Breast epithelium (tissue), 4 donors: ENCODE measurements around the gene PSMA8. TPM values are rescaled to one million over a fixed set of nuclear protein-coding genes. Genes with fewer than 3 reads are reported as not detected.

Experiments used
- DNase-seq, 2 donors: peaks; one replicate each; pipeline ENCODE4 v3.0.0-alpha.2; 2019; ENCODE audit warnings: low spot score in 2 of 2
- H3K27ac ChIP-seq, 2 donors: fragments of 200-600 bp; sonication (generic) in 1 of 2; one replicate each; pipeline ENCODE4 v1.5.1; 2016 to 2019; ENCODE audit warnings: mild to moderate bottlenecking in 1 of 2
- H3K27me3 ChIP-seq, 2 donors: fragments of 200-600 bp; sonication (generic) in 1 of 2; one replicate each; pipeline versions ENCODE4 v1.5.1 to v1.6.0; 2017 to 2019; ENCODE audit warnings: control low read depth in 1 of 2, mild to moderate bottlenecking in 1 of 2
- H3K36me3 ChIP-seq: fragments of 200-600 bp; one replicate; pipeline ENCODE4 v1.5.1; 2019
- H3K4me1 ChIP-seq, 2 donors: fragments of 200-600 bp; sonication (generic); one replicate each; pipeline ENCODE4 v1.5.1; 2016 to 2019; ENCODE audit warnings: control low read depth in 1 of 2
- H3K4me3 ChIP-seq, 3 donors: fragments of 200-600 bp; sonication (generic); 1 replicate in 2 of 3; 2 replicates in 1 of 3; pipeline ENCODE4 v1.5.1; 2016 to 2019; ENCODE audit warnings: mild to moderate bottlenecking in 3 of 3, moderate library complexity in 2 of 3
- H3K9me3 ChIP-seq, 2 donors: fragments of 200-600 bp; sonication (generic) in 1 of 2; one replicate each; pipeline ENCODE4 v1.5.1; 2016 to 2019; ENCODE audit warnings: control low read depth in 1 of 2
- CTCF ChIP-seq, 3 donors: fragments of 450-650 bp; IDR thresholded peaks; one replicate each; pipeline ENCODE4 v1.5.1; 2016 to 2017; ENCODE audit warnings: antibody characterized with exemption in 3 of 3, mild to moderate bottlenecking in 3 of 3, moderate library complexity in 3 of 3
- POLR2A ChIP-seq: fragments of 450-650 bp; IDR thresholded peaks from one replicate; pipeline ENCODE4 v1.6.1; 2016; ENCODE audit warnings: antibody characterized with exemption, mild to moderate bottlenecking, moderate library complexity
- POLR2AphosphoS5 ChIP-seq, 3 donors: sonication (generic); formaldehyde crosslinking; IDR thresholded peaks; one replicate each; pipeline ENCODE4 v1.6.1; 2017; ENCODE audit warnings: antibody characterized with exemption in 3 of 3
- intact Hi-C: fragments of 100-400 bp; cut with DNase I; formaldehyde crosslinking; loops from one replicate; pipeline ENCODE4 v1.15.1; 2023; ENCODE audit warnings: low total_unique reads
- total RNA-seq, 3 donors: library from RNA; depleted of rRNA; stranded (reverse); fragments of >200 nt; gene quantifications; one replicate each; pipeline ENCODE4 v1.1.0, GENCODE V29; 2016

The PSMA8 gene
- total RNA-seq, 3 donors from 2014 or later, result not detected

GRCh38 chr18:26090130-26091046, 43.3 kb upstream of the PSMA8 start, which contains the start of gene SS18:
Gene SS18 (minus strand): TSS chr18:26090613. CDS start chr18:26090569, 44 bp downstream.
- Histone ChIP-seq H3K4me3 (peak within 1 kb of the TSS; percentile 80 to 96 (median 88)), H3K27ac (peak within 1 kb of the TSS; percentile 96 to 99), H3K27me3 (no peaks in the 10 kb centered on the region), H3K9me3 (no peaks in the 10 kb centered on the region), H3K4me1 (no peaks in the 10 kb centered on the region), H3K36me3 (no peaks in the 10 kb centered on the region)
- peak; percentile 86 to 88 for DNase-seq
- intact Hi-C loops, result no loop called here
- TF ChIP-seq CTCF (IDR thresholded peaks at IDR 0.05), result no peak
- TF ChIP-seq POLR2A, result peak; percentile 24
- peak; percentile 50 to 66 (median 51) for TF ChIP-seq POLR2AphosphoS5 (IDR thresholded peaks at IDR 0.05)

GRCh38 chr18:26091047-26091630, 42.5 kb upstream of the PSMA8 start:
- intact Hi-C loops, result no loop called here
- Histone ChIP-seq H3K4me1 (no peaks in the 10 kb centered on the region), H3K4me3 (peak overlapping the region; percentile 80 to 96 (median 88)), H3K27ac (peak overlapping the region; percentile 96 to 99), H3K36me3 (no peaks in the 10 kb centered on the region), H3K9me3 (no peaks in the 10 kb centered on the region), H3K27me3 (no peaks in the 10 kb centered on the region)
- no peak for DNase-seq
- TF ChIP-seq POLR2AphosphoS5 (IDR thresholded peaks at IDR 0.05) (no peak), POLR2A (no peak)

- no peaks in the 10 kb centered on the region for H3K4me1 ChIP-seq
- no peaks in the 10 kb centered on the region for H3K36me3 ChIP-seq
- no peak for TF ChIP-seq CTCF (IDR thresholded peaks at IDR 0.05)
- no peak for TF ChIP-seq POLR2A
- no peak for TF ChIP-seq POLR2AphosphoS5 (IDR thresholded peaks at IDR 0.05)
- no peaks in the 10 kb centered on the region for H3K9me3 ChIP-seq
- H3K27ac ChIP-seq, result no peak overlapping the region
- intact Hi-C loops, result no loop called here
- H3K4me3 ChIP-seq, result no peak overlapping the region
- no peaks in the 10 kb centered on the region for H3K27me3 ChIP-seq
- no peak for DNase-seq
Observed at GRCh38 chr18:26096852-26097251, 36.8 kb upstream of the PSMA8 start.

GRCh38 chr18:26097563-26097962, 36.1 kb upstream of the PSMA8 start:
- Histone ChIP-seq H3K36me3 (no peaks in the 10 kb centered on the region), H3K4me1 (no peaks in the 10 kb centered on the region), H3K9me3 (no peaks in the 10 kb centered on the region), H3K27ac (no peak overlapping the region), H3K27me3 (no peaks in the 10 kb centered on the region), H3K4me3 (no peak overlapping the region)
- TF ChIP-seq POLR2AphosphoS5 (IDR thresholded peaks at IDR 0.05) (no peak), CTCF (IDR thresholded peaks at IDR 0.05) (no peak), POLR2A (no peak)
- intact Hi-C loops, result no loop called here
- no peak for DNase-seq

- Histone ChIP-seq H3K9me3 (no peaks in the 10 kb centered on the region), H3K27me3 (no peaks in the 10 kb centered on the region), H3K36me3 (no peaks in the 10 kb centered on the region), H3K4me1 (no peaks in the 10 kb centered on the region), H3K4me3 (no peak overlapping the region), H3K27ac (no peak overlapping the region)
- intact Hi-C loops, result no loop called here
- no peak for DNase-seq
- TF ChIP-seq POLR2A (no peak), POLR2AphosphoS5 (IDR thresholded peaks at IDR 0.05) (no peak), CTCF (IDR thresholded peaks at IDR 0.05) (no peak)
Observed at GRCh38 chr18:26103579-26103978, 30.1 kb upstream of the PSMA8 start.
